ENCODE results near the gene SHROOM1.

SHROOM1 gene

GRCh38 chr5:132781029-132781428 lies 49.4 kb downstream of the SHROOM1 start:
- Histone ChIP-seq H3F3A (ENCODE audit: insufficient read depth, low read length) (peaks cover 7% of the 10 kb centered on the region; the same call in 1 of the 2 replicates), H3K9me2 (replicated peaks; ENCODE audit: insufficient read depth, low read length) (no peaks in the 10 kb centered on the region), H3K79me2 (ENCODE audit: low read length) (no peaks in the 10 kb centered on the region), H3K4me3 (ENCODE audit: low read length) (no peak overlapping the region), H3K27me3 (replicated peaks; ENCODE audit: insufficient read depth, low read length) (peaks cover 25% of the 10 kb centered on the region), H3K27ac (ENCODE audit: low read length) (no peak overlapping the region), H3K9me3 (replicated peaks; ENCODE audit: insufficient read depth, low read length) (no peaks in the 10 kb centered on the region), H3K4me2 (ENCODE audit: low read depth, low read length) (peak overlapping the region; percentile 17; the same call in 1 of the 2 replicates), H4K20me1 (ENCODE audit: insufficient read depth, low read length) (no peaks in the 10 kb centered on the region), H2AFZ (ENCODE audit: low read length) (no peak overlapping the region), H3K9ac (ENCODE audit: low read length) (no peak overlapping the region), H3K4me1 (ENCODE audit: low read length) (peaks cover 16% of the 10 kb centered on the region), H3K36me3 (replicated peaks; ENCODE audit: insufficient read depth, low read length) (no peaks in the 10 kb centered on the region)
- no peak for TF ChIP-seq EZH2 (optimal IDR thresholded peaks at IDR 0.05; ENCODE audit: low read depth, low read length)
- TF ChIP-seq, protein P1, sequence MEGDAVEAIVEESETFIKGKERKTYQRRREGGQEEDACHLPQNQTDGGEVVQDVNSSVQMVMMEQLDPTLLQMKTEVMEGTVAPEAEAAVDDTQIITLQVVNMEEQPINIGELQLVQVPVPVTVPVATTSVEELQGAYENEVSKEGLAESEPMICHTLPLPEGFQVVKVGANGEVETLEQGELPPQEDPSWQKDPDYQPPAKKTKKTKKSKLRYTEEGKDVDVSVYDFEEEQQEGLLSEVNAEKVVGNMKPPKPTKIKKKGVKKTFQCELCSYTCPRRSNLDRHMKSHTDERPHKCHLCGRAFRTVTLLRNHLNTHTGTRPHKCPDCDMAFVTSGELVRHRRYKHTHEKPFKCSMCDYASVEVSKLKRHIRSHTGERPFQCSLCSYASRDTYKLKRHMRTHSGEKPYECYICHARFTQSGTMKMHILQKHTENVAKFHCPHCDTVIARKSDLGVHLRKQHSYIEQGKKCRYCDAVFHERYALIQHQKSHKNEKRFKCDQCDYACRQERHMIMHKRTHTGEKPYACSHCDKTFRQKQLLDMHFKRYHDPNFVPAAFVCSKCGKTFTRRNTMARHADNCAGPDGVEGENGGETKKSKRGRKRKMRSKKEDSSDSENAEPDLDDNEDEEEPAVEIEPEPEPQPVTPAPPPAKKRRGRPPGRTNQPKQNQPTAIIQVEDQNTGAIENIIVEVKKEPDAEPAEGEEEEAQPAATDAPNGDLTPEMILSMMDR (IDR thresholded peaks at IDR 0.05; ENCODE audit: low read length): no peak
- TF ChIP-seq EZH2phosphoT487 (IDR thresholded peaks at IDR 0.05; ENCODE audit: low read length): no peak
- DNase-seq: no peak

GRCh38 chr5:132780577-132780976 lies 49.9 kb downstream of the SHROOM1 start:
- TF ChIP-seq EZH2 (optimal IDR thresholded peaks at IDR 0.05; ENCODE audit: low read depth, low read length) (no peak), EZH2phosphoT487 (IDR thresholded peaks at IDR 0.05; ENCODE audit: low read length) (no peak)
- TF ChIP-seq, protein P1 (IDR thresholded peaks at IDR 0.05; ENCODE audit: low read length): no peak
- Histone ChIP-seq H3K4me3 (ENCODE audit: low read length) (no peak overlapping the region), H2AFZ (ENCODE audit: low read length) (no peak overlapping the region), H3F3A (ENCODE audit: insufficient read depth, low read length) (peaks cover 11% of the 10 kb centered on the region; the same call in 1 of the 2 replicates), H3K9me3 (replicated peaks; ENCODE audit: insufficient read depth, low read length) (no peaks in the 10 kb centered on the region), H3K79me2 (ENCODE audit: low read length) (no peaks in the 10 kb centered on the region), H3K27ac (ENCODE audit: low read length) (no peak overlapping the region), H3K27me3 (replicated peaks; ENCODE audit: insufficient read depth, low read length) (peaks cover 25% of the 10 kb centered on the region), H3K4me1 (ENCODE audit: low read length) (peaks cover 16% of the 10 kb centered on the region), H3K36me3 (replicated peaks; ENCODE audit: insufficient read depth, low read length) (no peaks in the 10 kb centered on the region), H3K4me2 (ENCODE audit: low read depth, low read length) (peak overlapping the region; percentile 17; the same call in 1 of the 2 replicates), H3K9me2 (replicated peaks; ENCODE audit: insufficient read depth, low read length) (no peaks in the 10 kb centered on the region), H4K20me1 (ENCODE audit: insufficient read depth, low read length) (no peaks in the 10 kb centered on the region), H3K9ac (ENCODE audit: low read length) (no peak overlapping the region)
- peak; percentile 50 for DNase-seq

GRCh38 chr5:132779961-132780360 lies 50.5 kb downstream of the SHROOM1 start:
- no peaks in the 10 kb centered on the region for H3K36me3 ChIP-seq (replicated peaks; ENCODE audit: insufficient read depth, low read length)
- H3K9me3 ChIP-seq (replicated peaks; ENCODE audit: insufficient read depth, low read length): no peaks in the 10 kb centered on the region
- H3K9ac ChIP-seq (ENCODE audit: low read length): no peak overlapping the region
- peaks cover 16% of the 10 kb centered on the region for H3K4me1 ChIP-seq (ENCODE audit: low read length)
- DNase-seq: no peak
- H3K4me3 ChIP-seq (ENCODE audit: low read length): no peak overlapping the region
- no peak overlapping the region for H3K4me2 ChIP-seq (ENCODE audit: low read depth, low read length)
- H3K27me3 ChIP-seq (replicated peaks; ENCODE audit: insufficient read depth, low read length): peaks cover 25% of the 10 kb centered on the region
- no peaks in the 10 kb centered on the region for H4K20me1 ChIP-seq (ENCODE audit: insufficient read depth, low read length)
- TF ChIP-seq EZH2phosphoT487 (IDR thresholded peaks at IDR 0.05; ENCODE audit: low read length): no peak
- TF ChIP-seq, protein P1 (IDR thresholded peaks at IDR 0.05; ENCODE audit: low read length): no peak
- no peak for TF ChIP-seq EZH2 (optimal IDR thresholded peaks at IDR 0.05; ENCODE audit: low read depth, low read length)
- H3K27ac ChIP-seq (ENCODE audit: low read length): no peak overlapping the region
- H3F3A ChIP-seq (ENCODE audit: insufficient read depth, low read length): peaks cover 14% of the 10 kb centered on the region; the same call in 1 of the 2 replicates
- no peaks in the 10 kb centered on the region for H3K79me2 ChIP-seq (ENCODE audit: low read length)
- no peak overlapping the region for H2AFZ ChIP-seq (ENCODE audit: low read length)
- H3K9me2 ChIP-seq (replicated peaks; ENCODE audit: insufficient read depth, low read length): no peaks in the 10 kb centered on the region
